Fibroblast of skin of left quadriceps (primary cell): ENCODE data around the gene SCNN1B.
"Not testable (repeated sequence)": the region's sequence is repeated elsewhere in the genome, so short reads cannot be mapped to it uniquely, and the experiment has no call there.

ENCODE experiments used
- DNase-seq, 2 experiments: peaks; one replicate each; pipeline ENCODE4 v3.0.0-alpha.2; 2013; ENCODE audit warnings: low read depth in 2 of 2

SCNN1B gene

DNA sequence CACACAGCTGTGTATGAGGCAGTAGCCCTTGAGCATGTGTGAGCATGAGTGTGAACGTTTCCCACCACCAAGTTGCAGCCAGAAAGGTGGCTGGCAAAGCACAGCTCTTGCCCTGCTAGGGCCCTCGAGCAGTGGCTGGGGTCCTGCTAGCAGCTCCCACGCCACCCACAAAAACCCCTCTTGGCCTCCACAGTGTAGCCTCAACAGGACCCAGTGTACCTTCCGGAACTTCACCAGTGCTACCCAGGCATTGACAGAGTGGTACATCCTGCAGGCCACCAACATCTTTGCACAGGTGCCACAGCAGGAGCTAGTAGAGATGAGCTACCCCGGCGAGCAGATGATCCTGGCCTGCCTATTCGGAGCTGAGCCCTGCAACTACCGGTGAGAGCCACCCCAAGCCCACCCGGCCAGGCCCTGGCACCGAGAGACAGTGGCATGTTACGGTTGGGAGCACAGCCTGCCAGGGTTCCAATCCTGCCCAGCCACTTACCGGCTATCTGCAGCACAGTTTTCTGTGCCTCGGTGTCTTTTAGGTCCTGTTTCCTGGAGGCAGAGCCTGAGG is 53.1 kb downstream of the SCNN1B start:
- no peak for DNase-seq

DNA sequence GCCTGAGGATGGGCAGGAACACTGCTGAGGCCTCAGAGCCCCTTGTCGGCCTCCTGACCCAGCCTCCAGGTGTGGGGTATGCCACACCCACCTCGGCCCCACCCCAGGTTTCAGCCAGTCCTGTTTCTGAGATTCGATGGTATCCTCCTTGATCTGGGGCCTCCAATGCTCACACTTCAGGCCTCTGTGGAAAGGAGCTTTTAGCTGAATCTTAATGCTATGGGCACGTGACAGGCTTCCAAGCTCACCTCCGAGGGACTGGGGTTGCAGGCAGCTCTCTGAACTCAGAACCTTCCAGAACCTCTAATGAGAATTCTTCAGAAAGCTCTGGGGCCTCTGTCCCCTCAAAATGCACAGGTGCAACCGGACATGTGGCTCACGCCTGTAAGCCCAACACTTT is 54.8 kb downstream of the SCNN1B start:
- DNase-seq: no peak

- DNase-seq: no peak
Observed at GRCh38 chr16:23357761-23358290, 55.7 kb downstream of the SCNN1B start.

- no peak for DNase-seq
Observed at GRCh38 chr16:23359092-23359760, 57.1 kb downstream of the SCNN1B start.

DNA sequence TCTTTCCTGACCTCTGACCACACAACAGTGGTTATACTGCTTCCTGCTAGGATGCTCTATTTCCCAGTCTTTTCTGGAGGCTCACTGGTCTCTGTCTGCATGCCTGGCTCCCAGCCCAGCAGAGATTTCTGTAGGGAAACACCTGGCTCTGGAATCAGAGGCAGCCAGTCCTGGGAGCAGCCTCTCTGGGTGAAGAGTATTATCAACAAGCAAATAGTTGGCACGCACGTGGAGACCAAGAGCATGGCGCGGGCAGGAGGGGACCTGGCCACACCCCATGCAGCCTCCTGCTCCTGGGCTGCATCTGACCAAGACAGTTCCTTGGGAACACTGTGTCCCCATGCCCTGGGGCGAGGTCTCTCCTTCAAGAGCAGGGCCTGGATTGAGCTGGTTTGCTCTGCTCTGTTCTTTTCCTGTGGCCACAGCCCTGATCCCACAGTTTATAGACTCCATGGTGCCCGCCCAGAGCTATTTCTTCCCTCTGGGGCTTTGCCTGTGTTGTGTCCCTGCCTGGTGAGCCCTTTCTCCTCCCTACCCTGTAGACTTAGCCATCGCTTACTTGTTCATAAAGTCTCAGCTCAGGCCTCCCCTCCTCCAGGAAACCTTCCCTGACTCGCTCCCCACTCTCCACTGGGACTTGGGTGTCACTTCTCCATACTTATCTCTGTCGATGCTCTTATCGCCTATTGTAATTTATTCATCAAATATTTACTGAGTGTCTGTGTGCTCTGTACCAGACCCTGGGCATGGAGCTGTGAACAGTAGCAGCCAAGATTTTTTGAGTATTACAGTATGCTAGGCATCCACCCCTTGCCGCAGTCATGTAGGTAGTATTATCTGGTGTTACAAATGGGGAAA is 60.6 kb downstream of the SCNN1B start:
- DNase-seq: no peak

GRCh38 chr16:23365602-23366240 is 63.6 kb downstream of the SCNN1B start:
- DNase-seq: no peak

- not testable (repeated sequence) for DNase-seq
Observed at GRCh38 chr16:23366341-23366740, 64.2 kb downstream of the SCNN1B start.

DNA sequence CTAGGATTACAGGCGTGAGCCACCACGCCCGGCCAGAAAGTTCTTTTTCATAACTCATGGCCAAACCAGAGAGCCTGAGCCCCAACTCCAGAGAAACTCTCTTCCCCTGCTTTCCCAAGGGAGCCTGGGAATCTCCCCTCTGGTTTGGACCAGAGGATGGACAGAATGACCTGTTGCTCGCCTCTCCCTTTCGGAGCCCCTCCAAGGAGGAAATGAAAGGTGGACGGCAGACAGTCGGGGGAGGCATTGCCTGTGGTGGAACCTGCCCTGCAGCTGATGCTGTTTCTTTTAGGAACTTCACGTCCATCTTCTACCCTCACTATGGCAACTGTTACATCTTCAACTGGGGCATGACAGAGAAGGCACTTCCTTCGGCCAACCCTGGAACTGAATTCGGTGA is 65.5 kb downstream of the SCNN1B start:
- DNase-seq: no peak

- no peak for DNase-seq
Observed at GRCh38 chr16:23367988-23368387, 65.9 kb downstream of the SCNN1B start.

GRCh38 chr16:23368469-23368868 is 66.4 kb downstream of the SCNN1B start:
- DNase-seq: no peak

DNA sequence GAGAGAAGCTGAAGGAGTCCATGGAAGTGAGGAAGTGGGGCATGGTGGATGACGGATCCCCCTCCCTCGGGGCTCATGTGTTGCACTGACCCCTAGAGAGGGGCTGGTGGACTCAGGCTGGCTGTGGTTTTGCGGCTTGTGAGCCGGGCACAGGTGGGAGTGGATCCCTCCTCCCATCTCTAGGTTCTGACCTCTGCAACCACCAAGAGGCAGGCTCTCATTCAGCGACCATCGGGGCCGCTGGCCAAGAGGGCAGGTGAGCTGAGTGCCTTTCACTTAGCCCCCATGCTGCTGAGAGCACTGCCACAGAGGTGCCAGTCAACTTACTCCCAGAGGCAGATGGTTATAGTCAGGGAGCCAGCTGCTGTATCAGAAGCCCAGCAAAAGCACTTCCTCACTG is 67.3 kb downstream of the SCNN1B start:
- no peak for DNase-seq

- no peak for DNase-seq
Observed at GRCh38 chr16:23371368-23371767, 69.3 kb downstream of the SCNN1B start.

GRCh38 chr16:23373436-23374219 is 71.5 kb downstream of the SCNN1B start:
- DNase-seq: no peak

- DNase-seq: no peak
Observed at GRCh38 chr16:23374721-23375510, 72.8 kb downstream of the SCNN1B start.

GRCh38 chr16:23375643-23376042 is 73.5 kb downstream of the SCNN1B start:
- DNase-seq: no peak

DNA sequence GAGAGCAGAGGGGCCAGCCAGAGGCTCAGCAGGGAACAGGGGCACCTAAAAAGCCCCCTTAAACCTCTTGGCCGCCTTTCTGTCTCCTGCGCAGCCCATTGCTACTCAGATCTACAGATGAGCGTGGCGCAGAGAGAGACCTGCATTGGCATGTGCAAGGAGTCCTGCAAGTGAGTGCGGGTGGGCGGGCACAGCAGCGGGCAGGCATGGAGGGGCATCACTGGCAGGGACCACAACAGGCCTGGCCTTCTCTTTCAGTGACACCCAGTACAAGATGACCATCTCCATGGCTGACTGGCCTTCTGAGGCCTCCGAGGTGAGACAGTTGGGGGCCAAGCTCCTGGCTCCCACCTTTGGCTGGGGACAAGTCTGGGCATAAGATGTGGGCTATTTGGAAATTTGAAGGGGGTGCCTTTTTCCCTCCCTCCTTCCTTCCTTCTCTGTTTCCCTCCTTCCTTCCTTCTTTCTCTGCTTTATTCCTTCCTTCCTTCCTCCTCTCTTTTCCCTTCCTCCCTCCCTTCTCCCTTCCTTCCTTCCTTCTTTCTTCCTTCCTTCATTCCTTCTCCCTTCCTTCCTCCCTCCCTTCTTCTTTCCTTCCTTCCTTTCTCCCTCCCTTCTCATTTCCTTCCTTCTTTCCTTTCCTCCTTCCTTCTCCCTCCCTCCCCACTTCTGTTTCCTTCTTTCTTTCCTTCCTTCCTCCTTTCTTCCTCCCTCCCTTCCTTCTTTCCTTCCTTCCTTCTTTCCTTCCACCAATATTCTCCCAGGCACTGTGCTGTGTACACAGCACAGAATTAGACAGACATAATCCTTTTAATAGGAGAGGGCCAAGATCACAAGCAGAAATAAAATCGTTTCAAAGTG is 75.2 kb downstream of the SCNN1B start:
- no peak for DNase-seq

DNA sequence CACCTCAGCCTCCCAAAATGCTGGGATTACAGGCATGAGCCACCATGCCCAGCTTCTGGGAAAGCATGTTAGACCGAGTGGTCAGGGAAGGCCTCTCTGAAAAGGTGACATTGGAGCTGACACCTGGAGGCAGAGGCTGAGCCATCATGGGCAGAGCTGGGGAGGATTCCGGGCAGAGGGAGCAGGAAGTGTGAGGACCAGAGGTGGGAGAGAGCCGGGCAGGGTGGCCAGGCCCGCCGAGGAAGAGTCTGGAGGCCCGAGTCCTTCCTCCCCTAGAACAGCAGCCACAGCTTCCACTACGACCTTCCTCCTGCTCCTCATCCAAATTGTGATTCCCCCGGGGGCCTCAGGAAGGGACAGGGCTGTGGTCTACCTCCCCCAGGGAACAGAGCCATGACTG is 76.2 kb downstream of the SCNN1B start:
- no peak for DNase-seq

DNA sequence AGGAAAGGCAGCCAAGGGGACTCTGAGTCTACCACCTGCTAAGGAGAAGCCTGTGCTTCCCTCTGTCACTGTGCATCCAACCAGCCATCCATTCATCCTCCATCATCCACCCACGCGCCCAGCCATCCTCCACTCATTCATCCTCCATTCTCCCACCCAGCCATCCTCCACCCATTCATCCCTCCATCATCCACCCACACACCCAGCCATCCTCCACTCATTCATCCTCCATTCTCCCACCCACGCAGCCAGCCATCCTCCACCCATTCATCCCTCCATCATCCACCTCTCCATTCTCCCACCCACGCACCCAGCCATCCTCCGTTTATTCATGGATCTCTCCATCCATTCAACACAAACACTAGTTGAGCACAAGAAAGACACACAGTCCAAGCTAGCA is 76.8 kb downstream of the SCNN1B start:
- no peak for DNase-seq

- no peak for DNase-seq
Observed at GRCh38 chr16:23379707-23380106, 77.6 kb downstream of the SCNN1B start.

DNA sequence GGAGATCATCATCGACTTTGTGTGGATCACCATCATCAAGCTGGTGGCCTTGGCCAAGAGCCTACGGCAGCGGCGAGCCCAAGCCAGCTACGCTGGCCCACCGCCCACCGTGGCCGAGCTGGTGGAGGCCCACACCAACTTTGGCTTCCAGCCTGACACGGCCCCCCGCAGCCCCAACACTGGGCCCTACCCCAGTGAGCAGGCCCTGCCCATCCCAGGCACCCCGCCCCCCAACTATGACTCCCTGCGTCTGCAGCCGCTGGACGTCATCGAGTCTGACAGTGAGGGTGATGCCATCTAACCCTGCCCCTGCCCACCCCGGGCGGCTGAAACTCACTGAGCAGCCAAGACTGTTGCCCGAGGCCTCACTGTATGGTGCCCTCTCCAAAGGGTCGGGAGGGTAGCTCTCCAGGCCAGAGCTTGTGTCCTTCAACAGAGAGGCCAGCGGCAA is 78.4 kb downstream of the SCNN1B start:
- no peak for DNase-seq
